SK-N-SH (cell line): ENCODE measurements around the gene PITPNB. TPM values are rescaled to one million over a fixed set of nuclear protein-coding genes. Genes with fewer than 3 reads are reported as not detected.

Source experiments
- CTCF ChIA-PET: fragments of 300-600, 350-600 bp; formaldehyde crosslinking; extraction: SDS; loops from one replicate; lab custom pipeline; 2021; lab: Yijun Ruan, JAX
- POLR2A ChIA-PET: fragments of 350-600 bp; sonication (Branson Sonifier 250); formaldehyde crosslinking; extraction: SDS; loops from one replicate; lab custom pipeline; 2020; ENCODE audit warnings: antibody characterized with exemption, inconsistent platforms; lab: Yijun Ruan, JAX
- DNase-seq: peaks from one replicate; pipeline ENCODE4 v3.0.0; 2012
- H2AFZ ChIP-seq: fragments of 200-600 bp; sonication (generic); 2 replicates; pipeline ENCODE4 v1.8.1; 2016; ENCODE audit warnings: antibody characterized with exemption, mild to moderate bottlenecking, low read depth
- H3F3A ChIP-seq: fragments of 200-600 bp; sonication (generic); replicated peaks from 2 replicates; pipeline ENCODE3; 2016; ENCODE audit warnings: antibody characterized with exemption, mild to moderate bottlenecking; ENCODE audit not compliant: insufficient read depth
- H3K27ac ChIP-seq, 2 experiments: fragments of 200-500 bp in 1 of 2; fragments of 200-600 bp in 1 of 2; sonication (Bioruptor generic) in 1 of 2; sonication (generic), shearing (Covaris generic) in 1 of 2; 2 replicates each; pipeline versions ENCODE4 v1.5.1 to v1.6.1; 2014 to 2016; ENCODE audit warnings: low read depth in 2 of 2, inconsistent platforms in 1 of 2, low read length in 1 of 2, mild to moderate bottlenecking in 1 of 2, mixed read lengths in 1 of 2
- H3K27me3 ChIP-seq: fragments of 200-600 bp; sonication (generic), shearing (Covaris generic); 2 replicates; pipeline ENCODE4 v1.6.1; 2016; ENCODE audit warnings: mixed run types; ENCODE audit not compliant: insufficient read depth
- H3K36me3 ChIP-seq, 2 experiments: fragments of 200-500 bp in 1 of 2; fragments of 200-600 bp in 1 of 2; sonication (Bioruptor generic) in 1 of 2; sonication (generic) in 1 of 2; replicated peaks in 1 of 2; 2 replicates each; pipeline versions ENCODE3 to v1.5.1; 2014 to 2016; ENCODE audit warnings: low read length in 1 of 2, mild to moderate bottlenecking in 1 of 2; ENCODE audit not compliant: insufficient read depth in 2 of 2, control insufficient read depth in 1 of 2
- H3K4me1 ChIP-seq, 2 experiments: fragments of 200-500 bp in 1 of 2; fragments of 200-600 bp in 1 of 2; sonication (Bioruptor generic) in 1 of 2; sonication (generic), shearing (Covaris generic) in 1 of 2; 2 replicates each; pipeline versions ENCODE4 v1.5.1 to v1.6.1; 2014 to 2016; ENCODE audit warnings: low read depth in 1 of 2, low read length in 1 of 2, mixed run types in 1 of 2; ENCODE audit not compliant: insufficient read depth in 2 of 2, control insufficient read depth in 1 of 2
- H3K4me2 ChIP-seq: fragments of 200-600 bp; sonication (generic), shearing (Covaris generic); 2 replicates; pipeline ENCODE4 v1.6.1; 2017; ENCODE audit warnings: mixed run types
- H3K4me3 ChIP-seq, 2 experiments: fragments of 200-500 bp in 1 of 2; fragments of 200-600 bp in 1 of 2; sonication (Bioruptor generic) in 1 of 2; sonication (generic), shearing (Covaris generic) in 1 of 2; 2 replicates each; pipeline versions ENCODE4 v1.5.1 to v1.8.1; 2014 to 2016; ENCODE audit warnings: low read depth in 2 of 2, inconsistent platforms in 1 of 2, low read length in 1 of 2, mild to moderate bottlenecking in 1 of 2, mixed read lengths in 1 of 2, moderate library complexity in 1 of 2
- H3K79me2 ChIP-seq: fragments of 200-600 bp; sonication (generic); 2 replicates; pipeline ENCODE4 v1.8.1; 2017; ENCODE audit warnings: mild to moderate bottlenecking; ENCODE audit not compliant: insufficient read depth
- H3K9ac ChIP-seq: fragments of 200-600 bp; sonication (generic); 2 replicates; pipeline ENCODE4 v1.6.1; 2017; ENCODE audit warnings: mixed run types
- H3K9me2 ChIP-seq: fragments of 200-600 bp; sonication (generic); 2 replicates; pipeline ENCODE4 v1.6.1; 2017; ENCODE audit warnings: mixed run types
- H3K9me3 ChIP-seq: fragments of 200-600 bp; sonication (generic); 2 replicates; pipeline ENCODE4 v1.6.1; 2017; ENCODE audit warnings: mixed run types, mild to moderate bottlenecking, moderate library complexity
- H4K20me1 ChIP-seq: fragments of 200-600 bp; sonication (generic); 2 replicates; pipeline ENCODE4 v1.6.1; 2017; ENCODE audit warnings: mild to moderate bottlenecking, mixed run types; ENCODE audit not compliant: insufficient read depth
- CTCF ChIP-seq: fragments of 200-600 bp; sonication (generic); IDR thresholded peaks from 2 replicates; pipeline ENCODE4 v1.6.1; 2017; ENCODE audit warnings: antibody characterized with exemption, mild to moderate bottlenecking, moderate library complexity
- EZH2phosphoT487 ChIP-seq: fragments of 200-600 bp; sonication (generic); IDR thresholded peaks from 2 replicates; pipeline ENCODE4 v1.6.1; 2017; ENCODE audit warnings: low read depth, mixed run types, mild to moderate bottlenecking, antibody characterized with exemption, moderate library complexity, borderline replicate concordance
- GABPA ChIP-seq: IDR thresholded peaks from 2 replicates; pipeline ENCODE4 v1.4.0; 2012; ENCODE audit warnings: low read depth, mild to moderate bottlenecking
- MXI1 ChIP-seq: IDR thresholded peaks from 2 replicates; pipeline ENCODE4 v1.6.1; 2012; ENCODE audit warnings: mild to moderate bottlenecking, low read depth, low read length, improper control_type of control experiment
- NFIC ChIP-seq: IDR thresholded peaks from 2 replicates; pipeline ENCODE4 v1.4.0; 2012; ENCODE audit warnings: borderline replicate concordance
- RXRA ChIP-seq: IDR thresholded peaks from 2 replicates; pipeline ENCODE4 v1.4.0; 2012; ENCODE audit warnings: low read depth, mild to moderate bottlenecking, borderline replicate concordance
- WGBS: methylation state at CpG from one replicate; pipeline ENCODE4 v1.1.6; 2017; ENCODE audit warnings: low lambda C conversion rate; 5-methylcytosine and 5-hydroxymethylcytosine counted together
- polyA plus RNA-seq, 3 experiments: library from polyadenylated mRNA; depleted of rRNA; stranded (reverse); fragments of >200 nt; gene quantifications; 2 replicates each; pipeline ENCODE4 v1.2.3, GENCODE V29; 2012
- TF ChIP-seq, protein P1 (sequence below): IDR thresholded peaks from 2 replicates; pipeline ENCODE4 v1.6.1; 2012; ENCODE audit warnings: mild to moderate bottlenecking, low read depth, low read length, moderate library complexity

The PITPNB gene
- polyA plus RNA-seq, 1 of the 3 experiments (the other 2 are of a cell fraction): 32.3 TPM

DNA sequence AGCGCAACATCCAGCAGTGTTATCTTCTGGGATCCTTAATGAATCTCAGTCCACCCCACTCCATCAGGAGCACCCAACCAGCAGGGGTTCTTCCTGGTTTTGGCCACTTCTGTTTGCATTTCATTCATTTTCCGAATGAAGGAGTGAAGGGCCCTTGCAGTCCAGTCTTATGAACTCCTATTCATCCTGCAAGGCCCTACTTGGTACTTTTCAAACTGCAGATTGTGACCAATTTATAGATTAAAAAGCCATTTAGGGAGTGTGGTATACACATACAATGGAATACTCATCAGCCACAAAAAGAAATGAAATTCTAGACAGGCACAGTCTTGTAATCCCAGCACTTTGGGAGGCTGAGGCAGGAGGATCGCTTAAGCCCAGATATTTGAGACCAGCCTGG, 107.3 kb downstream of the PITPNB start:
- ChIA-PET POLR2A (no interaction called here), CTCF (no interaction called here)
- WGBS: 87% methylated on average over 3 of the region's 3 CpGs
- DNase-seq: no peak
- Histone ChIP-seq H3F3A (no peaks in the 10 kb centered on the region), H3K79me2 (no peaks in the 10 kb centered on the region), H3K9me3 (no peaks in the 10 kb centered on the region), H3K4me1 (peaks cover 0 to 17% of the 10 kb centered on the region in 2 experiments; a peak in 1 of 4 replicates), H3K4me3 (no peak overlapping the region), H4K20me1 (no peaks in the 10 kb centered on the region), H2AFZ (no peak overlapping the region), H3K27me3 (peaks cover 4% of the 10 kb centered on the region; the same call in 1 of the 2 replicates), H3K36me3 (no peaks in the 10 kb centered on the region), H3K9me2 (no peaks in the 10 kb centered on the region), H3K4me2 (no peak overlapping the region), H3K9ac (no peak overlapping the region), H3K27ac (no peak overlapping the region)
- TF ChIP-seq MXI1 (no peak), NFIC (no peak), CTCF (no peak)

- DNase-seq: no peak
- H3K9ac ChIP-seq: no peak overlapping the region
- WGBS: 67% methylated on average over 10 of the region's 15 CpGs
- peaks cover 0 to 17% of the 10 kb centered on the region in 2 experiments; a peak in 1 of 4 replicates for H3K4me1 ChIP-seq
- no peak overlapping the region for H3K27ac ChIP-seq
- no peaks in the 10 kb centered on the region for H3K79me2 ChIP-seq
- H4K20me1 ChIP-seq: no peaks in the 10 kb centered on the region
- H3K4me2 ChIP-seq: no peak overlapping the region
- ChIA-PET CTCF (no interaction called here), POLR2A (interaction anchor here (0.5 kb wide), 1 partner anchor 28 kb away, joined by 5 read pairs; no protein-coding TSS in a partner anchor)
- H3F3A ChIP-seq: no peaks in the 10 kb centered on the region
- H3K27me3 ChIP-seq: no peaks in the 10 kb centered on the region
- no peak for TF ChIP-seq GABPA
- no peak for TF ChIP-seq RXRA
- no peak for TF ChIP-seq EZH2phosphoT487
- TF ChIP-seq, protein P1, sequence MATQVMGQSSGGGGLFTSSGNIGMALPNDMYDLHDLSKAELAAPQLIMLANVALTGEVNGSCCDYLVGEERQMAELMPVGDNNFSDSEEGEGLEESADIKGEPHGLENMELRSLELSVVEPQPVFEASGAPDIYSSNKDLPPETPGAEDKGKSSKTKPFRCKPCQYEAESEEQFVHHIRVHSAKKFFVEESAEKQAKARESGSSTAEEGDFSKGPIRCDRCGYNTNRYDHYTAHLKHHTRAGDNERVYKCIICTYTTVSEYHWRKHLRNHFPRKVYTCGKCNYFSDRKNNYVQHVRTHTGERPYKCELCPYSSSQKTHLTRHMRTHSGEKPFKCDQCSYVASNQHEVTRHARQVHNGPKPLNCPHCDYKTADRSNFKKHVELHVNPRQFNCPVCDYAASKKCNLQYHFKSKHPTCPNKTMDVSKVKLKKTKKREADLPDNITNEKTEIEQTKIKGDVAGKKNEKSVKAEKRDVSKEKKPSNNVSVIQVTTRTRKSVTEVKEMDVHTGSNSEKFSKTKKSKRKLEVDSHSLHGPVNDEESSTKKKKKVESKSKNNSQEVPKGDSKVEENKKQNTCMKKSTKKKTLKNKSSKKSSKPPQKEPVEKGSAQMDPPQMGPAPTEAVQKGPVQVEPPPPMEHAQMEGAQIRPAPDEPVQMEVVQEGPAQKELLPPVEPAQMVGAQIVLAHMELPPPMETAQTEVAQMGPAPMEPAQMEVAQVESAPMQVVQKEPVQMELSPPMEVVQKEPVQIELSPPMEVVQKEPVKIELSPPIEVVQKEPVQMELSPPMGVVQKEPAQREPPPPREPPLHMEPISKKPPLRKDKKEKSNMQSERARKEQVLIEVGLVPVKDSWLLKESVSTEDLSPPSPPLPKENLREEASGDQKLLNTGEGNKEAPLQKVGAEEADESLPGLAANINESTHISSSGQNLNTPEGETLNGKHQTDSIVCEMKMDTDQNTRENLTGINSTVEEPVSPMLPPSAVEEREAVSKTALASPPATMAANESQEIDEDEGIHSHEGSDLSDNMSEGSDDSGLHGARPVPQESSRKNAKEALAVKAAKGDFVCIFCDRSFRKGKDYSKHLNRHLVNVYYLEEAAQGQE: no peak
- H3K36me3 ChIP-seq: no peaks in the 10 kb centered on the region
- no peaks in the 10 kb centered on the region for H3K9me2 ChIP-seq
- no peak overlapping the region for H2AFZ ChIP-seq
- H3K4me3 ChIP-seq: no peak overlapping the region
- no peaks in the 10 kb centered on the region for H3K9me3 ChIP-seq
These were observed 108.4 kb downstream of the PITPNB start for GRCh38 chr22:27810609-27811151.
